Endothelial cell of umbilical vein (primary cell): Measurements from ENCODE around the gene TTC33. TPM values are rescaled to one million over a fixed set of nuclear protein-coding genes. Genes with fewer than 3 reads are reported as not detected.

Source experiments
- BruUV-seq: library from RNA; stranded (reverse); fragments of 400-500 nt; replicated peaks from 2 replicates; lab custom pipeline; 2021; lab: Mats Ljungman, UMichigan
- CTCF ChIA-PET: fragments of 300-600, 350-600 bp; sonication (Branson Sonifier 250); formaldehyde crosslinking; loops from one replicate; lab custom pipeline; 2021; ENCODE audit warnings: antibody characterized with exemption, inconsistent platforms; lab: Charles Lee
- POLR2A ChIA-PET: fragments of 300-600, 350-600 bp; sonication (Branson Sonifier 250); formaldehyde crosslinking; loops from one replicate; lab custom pipeline; 2021; ENCODE audit warnings: antibody characterized with exemption, inconsistent platforms; lab: Charles Lee
- DNase-seq: peaks from one replicate; pipeline ENCODE4 v3.0.0-alpha.2; 2011; ENCODE audit warnings: low read depth, low spot score
- FAIRE-seq: peaks from 2 replicates; lab custom pipeline; 2011; peaks lifted over from hg19 to GRCh38; lab: Jason Lieb, UNC
- H2AFZ ChIP-seq: 2 replicates; pipeline ENCODE4 v1.6.0; 2012; ENCODE audit warnings: low read depth, low read length, control low read depth, inconsistent platforms
- H3K27ac ChIP-seq: 2 replicates; pipeline ENCODE4 v1.5.1; 2011; ENCODE audit warnings: low read depth, mild to moderate bottlenecking, control low read depth, low read length, moderate library complexity; ENCODE audit not compliant: insufficient read depth
- H3K27me3 ChIP-seq, 2 experiments: 2 replicates each; pipeline versions ENCODE4 v1.6.0 to v1.6.1; 2011; ENCODE audit warnings: low read length in 2 of 2, mixed read lengths in 1 of 2; ENCODE audit not compliant: control insufficient read depth in 2 of 2, insufficient read depth in 2 of 2
- H3K36me3 ChIP-seq, 2 experiments: 2 replicates in 1 of 2; 3 replicates in 1 of 2; pipeline ENCODE4 v1.5.1; 2011; ENCODE audit warnings: low read length in 2 of 2, mild to moderate bottlenecking in 1 of 2, moderate library complexity in 1 of 2; ENCODE audit not compliant: control insufficient read depth in 2 of 2, insufficient read depth in 2 of 2; ENCODE audit errors: extremely low read depth in 1 of 2
- H3K4me1 ChIP-seq: 3 replicates; pipeline ENCODE4 v1.5.1; 2011; ENCODE audit warnings: mild to moderate bottlenecking, low read length; ENCODE audit not compliant: control insufficient read depth, insufficient read depth; ENCODE audit errors: extremely low read depth
- H3K4me2 ChIP-seq: 2 replicates; pipeline ENCODE4 v1.6.1; 2011; ENCODE audit warnings: low read length, control low read depth, mixed read lengths; ENCODE audit not compliant: insufficient read depth
- H3K4me3 ChIP-seq, 3 experiments: fragments of 200-600 bp in 1 of 3; sonication (generic), shearing (Covaris generic) in 1 of 3; replicated peaks in 1 of 3; 2 replicates each; pipeline ENCODE4 v1.5.1; 2011 to 2016; ENCODE audit warnings: control low read depth in 3 of 3, low read length in 3 of 3, mild to moderate bottlenecking in 2 of 3, inconsistent platforms in 1 of 3, low read depth in 1 of 3, moderate library complexity in 1 of 3; ENCODE audit not compliant: insufficient read depth in 1 of 3
- H3K79me2 ChIP-seq: 2 replicates; pipeline ENCODE4 v1.6.0; 2012; ENCODE audit warnings: low read length, inconsistent platforms; ENCODE audit not compliant: control insufficient read depth, insufficient read depth
- H3K9ac ChIP-seq: replicated peaks from 2 replicates; pipeline ENCODE3; 2011; ENCODE audit warnings: low read length, control low read depth; ENCODE audit not compliant: insufficient read depth; ENCODE audit errors: extremely low read depth
- H3K9me1 ChIP-seq: replicated peaks from 3 replicates; pipeline ENCODE4 v1.6.0; 2011; ENCODE audit warnings: mild to moderate bottlenecking, low read length; ENCODE audit not compliant: control insufficient read depth, insufficient read depth; ENCODE audit errors: extremely low read depth
- H3K9me3 ChIP-seq: replicated peaks from 2 replicates; pipeline ENCODE4 v1.5.1; 2012; ENCODE audit warnings: low read length, inconsistent platforms; ENCODE audit not compliant: control insufficient read depth, insufficient read depth
- H4K20me1 ChIP-seq: replicated peaks from 2 replicates; pipeline ENCODE3; 2011; ENCODE audit warnings: mild to moderate bottlenecking, low read length; ENCODE audit not compliant: control insufficient read depth, insufficient read depth; ENCODE audit errors: extremely low read depth
- CTCF ChIP-seq, 2 donors: IDR thresholded peaks; 1 replicate in 1 of 2; 2 replicates in 1 of 2; pipeline ENCODE4 v1.5.1; 2011; ENCODE audit warnings: low read length in 2 of 2, mild to moderate bottlenecking in 2 of 2, moderate library complexity in 2 of 2, control low read depth in 1 of 2, inconsistent platforms in 1 of 2, low read depth in 1 of 2; ENCODE audit not compliant: insufficient read depth in 1 of 2; ENCODE audit errors: extremely low read depth in 1 of 2
- EZH2 ChIP-seq: IDR thresholded peaks from 2 replicates; pipeline ENCODE4 v1.6.1; 2012; ENCODE audit warnings: borderline replicate concordance, low read depth, mild to moderate bottlenecking, moderate library complexity, low read length, inconsistent platforms; ENCODE audit not compliant: severe bottlenecking
- FOS ChIP-seq: IDR thresholded peaks from 2 replicates; pipeline ENCODE4 v1.6.1; 2011; ENCODE audit warnings: mild to moderate bottlenecking, low read length, moderate library complexity, borderline replicate concordance; ENCODE audit not compliant: insufficient read depth
- GATA2 ChIP-seq: IDR thresholded peaks from 2 replicates; pipeline ENCODE4 v1.7.0; 2011; ENCODE audit warnings: low read depth, mild to moderate bottlenecking, moderate library complexity, mixed read lengths, low read length; ENCODE audit not compliant: insufficient read length, insufficient read depth
- JUN ChIP-seq: IDR thresholded peaks from 2 replicates; pipeline ENCODE4 v1.6.1; 2011; ENCODE audit warnings: borderline replicate concordance, low read depth; ENCODE audit not compliant: insufficient read length, insufficient read depth
- MAX ChIP-seq: IDR thresholded peaks from 2 replicates; pipeline ENCODE4 v1.6.1; 2011; ENCODE audit not compliant: insufficient read depth, insufficient read length
- MYC ChIP-seq: IDR thresholded peaks from one replicate; pipeline ENCODE4 v1.6.1; 2011; ENCODE audit warnings: mild to moderate bottlenecking, low read depth, low read length
- POLR2A ChIP-seq: IDR thresholded peaks from 2 replicates; pipeline ENCODE4 v1.6.1; 2012; ENCODE audit warnings: low read depth, mild to moderate bottlenecking, control low read depth, low read length
- POLR2AphosphoS5 ChIP-seq: IDR thresholded peaks from 2 replicates; pipeline ENCODE4 v1.6.1; 2012; ENCODE audit warnings: low read depth, mild to moderate bottlenecking, control low read depth, low read length, moderate library complexity; ENCODE audit not compliant: insufficient read depth
- dilution Hi-C: fragments of 300-500 bp; cut with MboI; formaldehyde crosslinking; loops from one replicate; pipeline ENCODE4 v1.15.0; 2019; ENCODE audit warnings: low sequenced_read_pairs; ENCODE audit not compliant: extremely low pct_ligation_motif_present
- intact Hi-C: fragments of 100-400 bp; cut with micrococcal nuclease; formaldehyde crosslinking; loops from one replicate; pipeline ENCODE4 v1.10.0; 2022
- polyA plus RNA-seq, 4 experiments: library from polyadenylated mRNA; depleted of rRNA in 3 of 4; stranded (reverse) in 3 of 4; unstranded in 1 of 4; fragments of >200 nt; gene quantifications; 2 replicates each; pipeline versions ENCODE4 v1.2.1 to v1.2.3, GENCODE V29; 2011 to 2012; ENCODE audit warnings: missing spikeins in 1 of 4
- total RNA-seq: library from RNA; stranded (reverse); gene quantifications from 2 replicates; pipeline ENCODE4 v1.2.3, GENCODE V29; 2021

The TTC33 gene
- total and polyA plus RNA-seq, 2 donors (not counting 3 experiments of a cell fraction or from before 2014, with no cell fraction given) = 2.2 to 11.7 TPM

GRCh38 chr5:40478766-40479165 lies 277.0 kb downstream of the TTC33 start:
- Histone ChIP-seq H3K4me2 (no peak overlapping the region), H3K79me2 (no peaks in the 10 kb centered on the region), H3K27me3 (no peaks in the 10 kb centered on the region), H3K9me1 (no peaks in the 10 kb centered on the region), H2AFZ (no peak overlapping the region), H3K9me3 (no peaks in the 10 kb centered on the region), H4K20me1 (no peaks in the 10 kb centered on the region), H3K4me1 (no peaks in the 10 kb centered on the region), H3K4me3 (no peak overlapping the region), H3K27ac (no peak overlapping the region), H3K36me3 (no peaks in the 10 kb centered on the region), H3K9ac (no peak overlapping the region)
- DNase-seq = no peak
- CTCF ChIA-PET = no interaction called here
- dilution Hi-C loops (no loop called here), intact Hi-C loops (no loop called here)
- no peak for FAIRE-seq
- no TSS peak for BruUV-seq
- no peak for TF ChIP-seq EZH2
- TF ChIP-seq POLR2AphosphoS5 = no peak
- TF ChIP-seq CTCF (IDR thresholded peaks at IDR 0.05; ENCODE audit: extremely low read depth in 1 of 2, insufficient read depth in 1 of 2, low read depth in 1 of 2, low read length in 2 of 2) = no peak
- TF ChIP-seq FOS = no peak
- TF ChIP-seq GATA2 = no peak
- no peak for TF ChIP-seq MAX
- no peak for TF ChIP-seq MYC
- TF ChIP-seq POLR2A = no peak
- TF ChIP-seq JUN = no peak
- POLR2A ChIA-PET = no interaction called here
